Measurements from ENCODE around the gene FREY1. TPM values are rescaled to one million over a fixed set of nuclear protein-coding genes. Genes with fewer than 3 reads are reported as not detected.

Gene FREY1
- total and polyA plus RNA-seq, 2 of the 4 experiments (the other 2 are of a cell fraction), result 0.21 TPM; not detected in 1

- in situ Hi-C loops (cut with MboI; ENCODE audit: low sequenced_read_pairs) (no loop called here), intact Hi-C loops (cut with micrococcal nuclease) (no loop called here), dilution Hi-C loops (cut with HindIII; ENCODE audit: low sequenced_read_pairs, unreplicated experiment) (no loop called here)
- WGBS, 2 experiments (ENCODE audit: extremely low coverage in 2 of 2, insufficient read length in 1 of 2), result 100% methylated on average over 1 of the region's 12 CpGs; no CpG with 5 or more reads in 1 of the 2 experiments
- Histone ChIP-seq H3K9me3 (ENCODE audit: control insufficient read depth, insufficient read depth, low read length) (no peaks in the 10 kb centered on the region), H3K79me1 (ENCODE audit: low read depth in 1 of 2, low read length in 2 of 2) (no peaks in the 10 kb centered on the region), H3K14ac (replicated peaks; ENCODE audit: low read depth, low read length) (no peak overlapping the region), H3K36me3 (ENCODE audit: control insufficient read depth, insufficient read depth, low read length) (peaks cover 52% of the 10 kb centered on the region), H2BK15ac (ENCODE audit: low read depth, low read length) (no peak overlapping the region), H2AK9ac (replicated peaks; ENCODE audit: low read depth, low read length, poor library complexity) (no peak overlapping the region), H4K5ac (ENCODE audit: low read depth, low read length) (no peak overlapping the region), H2BK20ac (ENCODE audit: low read depth, low read length) (no peak overlapping the region), H3K9ac (ENCODE audit: low read depth, low read length) (no peak overlapping the region), H4K20me1 (ENCODE audit: insufficient read depth, low read length) (peaks cover 7% of the 10 kb centered on the region; the same call in 1 of the 2 replicates), H3K27ac (ENCODE audit: insufficient read depth, low read length) (no peak overlapping the region), H3K4me3 (ENCODE audit: insufficient read depth, low read depth, low read length) (no peak overlapping the region), H3K23ac (ENCODE audit: low read depth, low read length) (no peak overlapping the region), H3K56ac (ENCODE audit: extremely low read depth, insufficient read depth, low read length) (no peak overlapping the region), H3K4me1 (ENCODE audit: control insufficient read depth, insufficient read depth, low read length) (no peaks in the 10 kb centered on the region; the same call in 1 of the 2 replicates), H3K27me3 (ENCODE audit: control insufficient read depth, insufficient read depth, low read length) (no peaks in the 10 kb centered on the region), H2AK5ac (ENCODE audit: low read depth, low read length) (no peak overlapping the region), H2BK5ac (ENCODE audit: low read depth, low read length, poor library complexity, severe bottlenecking) (no peak overlapping the region), H3K4me2 (ENCODE audit: low read depth, low read length) (no peak overlapping the region), H4K91ac (ENCODE audit: insufficient read depth, low read depth, low read length) (no peak overlapping the region), H3K4ac (ENCODE audit: low read depth, low read length) (no peak overlapping the region), H3K9me1 (ENCODE audit: insufficient read depth, low read length) (no peaks in the 10 kb centered on the region), H4K8ac (ENCODE audit: low read depth in 2 of 2, low read length in 2 of 2) (no peak overlapping the region), H3K18ac (ENCODE audit: low read depth, low read length) (no peak overlapping the region), H2BK120ac (ENCODE audit: low read depth, low read length) (no peak overlapping the region), H2AFZ (replicated peaks; ENCODE audit: low read length, poor library complexity) (no peak overlapping the region)
- POLR2A ChIA-PET (ENCODE audit: unreplicated experiment), result no interaction called here
- CTCF ChIA-PET, result no interaction called here
- ATAC-seq (ENCODE audit: low read depth) (no peak), DNase-seq (no peak)
- TF ChIP-seq ELK1 (IDR thresholded peaks at IDR 0.05; ENCODE audit: borderline replicate concordance, low read depth, low read length) (no peak), MAZ (IDR thresholded peaks at IDR 0.05; ENCODE audit: borderline replicate concordance, low read depth, low read length) (no peak)
- BruUV-seq (replicated peaks), result no TSS peak
These were observed 27.7 kb upstream of the FREY1 start for GRCh38 chr11:45934580-45935318.
